Measurements from ENCODE around the gene LRRC49. TPM values are rescaled to one million over a fixed set of nuclear protein-coding genes. Genes with fewer than 3 reads are reported as not detected.
A peak's percentile ranks its signal among the peaks of the same experiment; 100 is the strongest.

The LRRC49 gene
- total RNA-seq, 6 experiments from 2014 or later = 6.2 to 13.4 (median 10.2) TPM

GRCh38 chr15:71057143-71057542 is 164.5 kb downstream of the LRRC49 start:
- H3K27ac Mint-ChIP-seq = no peak overlapping the region
- H3K4me1 Mint-ChIP-seq (ENCODE audit: low read depth) = peaks cover 67% of the 10 kb centered on the region
- H3K36me3 Mint-ChIP-seq (ENCODE audit: low read depth) = peaks cover 37% of the 10 kb centered on the region
- no peak for DNase-seq
- no peaks in the 10 kb centered on the region for H3K27me3 Mint-ChIP-seq (ENCODE audit: insufficient read depth)
- peaks cover 10% of the 10 kb centered on the region for H3K9me3 Mint-ChIP-seq
- H3K4me3 Mint-ChIP-seq = no peak overlapping the region
- TF ChIP-seq CTCF (IDR thresholded peaks at IDR 0.05) = no peak

- Mint-ChIP-seq H3K27me3 (ENCODE audit: insufficient read depth) (no peaks in the 10 kb centered on the region), H3K27ac (no peak overlapping the region), H3K9me3 (peaks cover 10% of the 10 kb centered on the region), H3K4me1 (ENCODE audit: low read depth) (peaks cover 63% of the 10 kb centered on the region), H3K36me3 (ENCODE audit: low read depth) (peaks cover 39% of the 10 kb centered on the region), H3K4me3 (no peak overlapping the region)
- DNase-seq = no peak
- no peak for TF ChIP-seq CTCF (IDR thresholded peaks at IDR 0.05)
Observed at GRCh38 chr15:71057581-71057980, 165.0 kb downstream of the LRRC49 start.

- DNase-seq = peak; percentile 41
- Mint-ChIP-seq H3K36me3 (ENCODE audit: low read depth) (peaks cover 36% of the 10 kb centered on the region), H3K4me3 (peak overlapping the region; percentile 44), H3K9me3 (peaks cover 10% of the 10 kb centered on the region), H3K27ac (peak overlapping the region; percentile 85), H3K4me1 (ENCODE audit: low read depth) (peaks cover 39% of the 10 kb centered on the region), H3K27me3 (ENCODE audit: insufficient read depth) (no peaks in the 10 kb centered on the region)
- no peak for TF ChIP-seq CTCF (IDR thresholded peaks at IDR 0.05)
Observed at GRCh38 chr15:71060983-71061382, 168.4 kb downstream of the LRRC49 start.

- H3K4me3 Mint-ChIP-seq = no peak overlapping the region
Observed at GRCh38 chr15:71066983-71067382, 174.4 kb downstream of the LRRC49 start.

GRCh38 chr15:71069693-71070092 is 177.1 kb downstream of the LRRC49 start:
- peak; percentile 29; the same call in 1 of the 2 replicates for TF ChIP-seq CTCF (IDR thresholded peaks at IDR 0.05)
- Mint-ChIP-seq H3K27ac (no peak overlapping the region), H3K9me3 (no peaks in the 10 kb centered on the region), H3K27me3 (ENCODE audit: insufficient read depth) (no peaks in the 10 kb centered on the region; the same call in 1 of the 2 replicates), H3K4me3 (no peak overlapping the region), H3K4me1 (ENCODE audit: low read depth) (peaks cover 55% of the 10 kb centered on the region), H3K36me3 (ENCODE audit: low read depth) (peaks cover 7% of the 10 kb centered on the region)
- DNase-seq = no peak

More at GRCh38 chr15:71066983-71067382, 174.4 kb downstream of the LRRC49 start:
- TF ChIP-seq CTCF (IDR thresholded peaks at IDR 0.05) = no peak
- H3K4me1 Mint-ChIP-seq (ENCODE audit: low read depth) = peaks cover 56% of the 10 kb centered on the region
- no peaks in the 10 kb centered on the region for H3K9me3 Mint-ChIP-seq
- H3K27ac Mint-ChIP-seq = peak overlapping the region; percentile 13
- peaks cover 13% of the 10 kb centered on the region; the same call in 1 of the 2 replicates for H3K36me3 Mint-ChIP-seq (ENCODE audit: low read depth)
- peak; percentile 81 for DNase-seq
- H3K27me3 Mint-ChIP-seq (ENCODE audit: insufficient read depth) = no peaks in the 10 kb centered on the region; the same call in 1 of the 2 replicates

- Mint-ChIP-seq H3K4me1 (ENCODE audit: low read depth) (peaks cover 40% of the 10 kb centered on the region), H3K4me3 (no peak overlapping the region), H3K27me3 (ENCODE audit: insufficient read depth) (no peaks in the 10 kb centered on the region; the same call in 1 of the 2 replicates), H3K9me3 (no peaks in the 10 kb centered on the region), H3K27ac (no peak overlapping the region), H3K36me3 (ENCODE audit: low read depth) (peaks cover 12% of the 10 kb centered on the region)
- TF ChIP-seq CTCF (IDR thresholded peaks at IDR 0.05) = no peak
- DNase-seq = no peak
Observed at GRCh38 chr15:71071529-71071928, 178.9 kb downstream of the LRRC49 start.
